SK-N-SH (cell line): Measurements from ENCODE around the gene LSMEM2. TPM values are rescaled to one million over a fixed set of nuclear protein-coding genes. Genes with fewer than 3 reads are reported as not detected.

ENCODE experiments used
- CTCF ChIA-PET: fragments of 300-600, 350-600 bp; formaldehyde crosslinking; extraction: SDS; loops from one replicate; lab custom pipeline; 2021; lab: Yijun Ruan, JAX
- POLR2A ChIA-PET: fragments of 350-600 bp; sonication (Branson Sonifier 250); formaldehyde crosslinking; extraction: SDS; loops from one replicate; lab custom pipeline; 2020; ENCODE audit warnings: antibody characterized with exemption, inconsistent platforms; lab: Yijun Ruan, JAX
- DNase-seq: peaks from one replicate; pipeline ENCODE4 v3.0.0; 2012
- H2AFZ ChIP-seq: fragments of 200-600 bp; sonication (generic); 2 replicates; pipeline ENCODE4 v1.8.1; 2016; ENCODE audit warnings: antibody characterized with exemption, mild to moderate bottlenecking, low read depth
- H3F3A ChIP-seq: fragments of 200-600 bp; sonication (generic); replicated peaks from 2 replicates; pipeline ENCODE3; 2016; ENCODE audit warnings: antibody characterized with exemption, mild to moderate bottlenecking; ENCODE audit not compliant: insufficient read depth
- H3K27ac ChIP-seq, 2 experiments: fragments of 200-500 bp in 1 of 2; fragments of 200-600 bp in 1 of 2; sonication (Bioruptor generic) in 1 of 2; sonication (generic), shearing (Covaris generic) in 1 of 2; 2 replicates each; pipeline versions ENCODE4 v1.5.1 to v1.6.1; 2014 to 2016; ENCODE audit warnings: low read depth in 2 of 2, inconsistent platforms in 1 of 2, low read length in 1 of 2, mild to moderate bottlenecking in 1 of 2, mixed read lengths in 1 of 2
- H3K27me3 ChIP-seq: fragments of 200-600 bp; sonication (generic), shearing (Covaris generic); 2 replicates; pipeline ENCODE4 v1.6.1; 2016; ENCODE audit warnings: mixed run types; ENCODE audit not compliant: insufficient read depth
- H3K36me3 ChIP-seq, 2 experiments: fragments of 200-500 bp in 1 of 2; fragments of 200-600 bp in 1 of 2; sonication (Bioruptor generic) in 1 of 2; sonication (generic) in 1 of 2; replicated peaks in 1 of 2; 2 replicates each; pipeline versions ENCODE3 to v1.5.1; 2014 to 2016; ENCODE audit warnings: low read length in 1 of 2, mild to moderate bottlenecking in 1 of 2; ENCODE audit not compliant: insufficient read depth in 2 of 2, control insufficient read depth in 1 of 2
- H3K4me1 ChIP-seq, 2 experiments: fragments of 200-500 bp in 1 of 2; fragments of 200-600 bp in 1 of 2; sonication (Bioruptor generic) in 1 of 2; sonication (generic), shearing (Covaris generic) in 1 of 2; 2 replicates each; pipeline versions ENCODE4 v1.5.1 to v1.6.1; 2014 to 2016; ENCODE audit warnings: low read depth in 1 of 2, low read length in 1 of 2, mixed run types in 1 of 2; ENCODE audit not compliant: insufficient read depth in 2 of 2, control insufficient read depth in 1 of 2
- H3K4me2 ChIP-seq: fragments of 200-600 bp; sonication (generic), shearing (Covaris generic); 2 replicates; pipeline ENCODE4 v1.6.1; 2017; ENCODE audit warnings: mixed run types
- H3K4me3 ChIP-seq, 2 experiments: fragments of 200-500 bp in 1 of 2; fragments of 200-600 bp in 1 of 2; sonication (Bioruptor generic) in 1 of 2; sonication (generic), shearing (Covaris generic) in 1 of 2; 2 replicates each; pipeline versions ENCODE4 v1.5.1 to v1.8.1; 2014 to 2016; ENCODE audit warnings: low read depth in 2 of 2, inconsistent platforms in 1 of 2, low read length in 1 of 2, mild to moderate bottlenecking in 1 of 2, mixed read lengths in 1 of 2, moderate library complexity in 1 of 2
- H3K79me2 ChIP-seq: fragments of 200-600 bp; sonication (generic); 2 replicates; pipeline ENCODE4 v1.8.1; 2017; ENCODE audit warnings: mild to moderate bottlenecking; ENCODE audit not compliant: insufficient read depth
- H3K9ac ChIP-seq: fragments of 200-600 bp; sonication (generic); 2 replicates; pipeline ENCODE4 v1.6.1; 2017; ENCODE audit warnings: mixed run types
- H3K9me2 ChIP-seq: fragments of 200-600 bp; sonication (generic); 2 replicates; pipeline ENCODE4 v1.6.1; 2017; ENCODE audit warnings: mixed run types
- H3K9me3 ChIP-seq: fragments of 200-600 bp; sonication (generic); 2 replicates; pipeline ENCODE4 v1.6.1; 2017; ENCODE audit warnings: mixed run types, mild to moderate bottlenecking, moderate library complexity
- H4K20me1 ChIP-seq: fragments of 200-600 bp; sonication (generic); 2 replicates; pipeline ENCODE4 v1.6.1; 2017; ENCODE audit warnings: mild to moderate bottlenecking, mixed run types; ENCODE audit not compliant: insufficient read depth
- CTCF ChIP-seq: fragments of 200-600 bp; sonication (generic); IDR thresholded peaks from 2 replicates; pipeline ENCODE4 v1.6.1; 2017; ENCODE audit warnings: antibody characterized with exemption, mild to moderate bottlenecking, moderate library complexity
- ELF1 ChIP-seq: IDR thresholded peaks from 2 replicates; pipeline ENCODE4 v1.4.0; 2012
- FOXM1 ChIP-seq: IDR thresholded peaks from 2 replicates; pipeline ENCODE4 v1.4.0; 2012; ENCODE audit warnings: low read depth, mild to moderate bottlenecking
- JUND ChIP-seq: IDR thresholded peaks from 2 replicates; pipeline ENCODE4 v1.4.0; 2012
- NRF1 ChIP-seq: IDR thresholded peaks from 2 replicates; pipeline ENCODE4 v1.6.1; 2012; ENCODE audit warnings: low read depth, mild to moderate bottlenecking, low read length
- POLR2AphosphoS5 ChIP-seq: IDR thresholded peaks from 2 replicates; pipeline ENCODE4 v1.6.1; 2012; ENCODE audit warnings: low read depth, low read length
- RXRA ChIP-seq: IDR thresholded peaks from 2 replicates; pipeline ENCODE4 v1.4.0; 2012; ENCODE audit warnings: low read depth, mild to moderate bottlenecking, borderline replicate concordance
- SIN3A ChIP-seq: IDR thresholded peaks from 2 replicates; pipeline ENCODE4 v1.6.1; 2012; ENCODE audit warnings: low read depth, mild to moderate bottlenecking, low read length, moderate library complexity, borderline replicate concordance
- SMC3 ChIP-seq: IDR thresholded peaks from 2 replicates; pipeline ENCODE4 v1.6.1; 2012; ENCODE audit warnings: low read depth, low read length, improper control_type of control experiment
- TEAD4 ChIP-seq: IDR thresholded peaks from 2 replicates; pipeline ENCODE4 v1.4.0; 2012; ENCODE audit warnings: mild to moderate bottlenecking, borderline replicate concordance; ENCODE audit not compliant: insufficient read depth
- USF1 ChIP-seq: IDR thresholded peaks from 2 replicates; pipeline ENCODE4 v1.4.0; 2012; ENCODE audit warnings: low read depth, borderline replicate concordance
- WGBS: methylation state at CpG from one replicate; pipeline ENCODE4 v1.1.6; 2017; ENCODE audit warnings: low lambda C conversion rate; 5-methylcytosine and 5-hydroxymethylcytosine counted together
- polyA plus RNA-seq, 3 experiments: library from polyadenylated mRNA; depleted of rRNA; stranded (reverse); fragments of >200 nt; gene quantifications; 2 replicates each; pipeline ENCODE4 v1.2.3, GENCODE V29; 2012

LSMEM2 gene
- polyA plus RNA-seq, 1 of the 3 experiments (the other 2 are of a cell fraction), result 0.03 TPM

GRCh38 chr3:50326182-50326541, 47.3 kb downstream of the LSMEM2 start:
- Histone ChIP-seq H3K4me1 (peaks cover 0 to 25% of the 10 kb centered on the region in 2 experiments; a peak in 2 of 4 replicates), H3K79me2 (peaks cover 29% of the 10 kb centered on the region), H3K4me3 (no peak overlapping the region), H3K9me2 (no peaks in the 10 kb centered on the region), H3K4me2 (no peak overlapping the region), H3K36me3 (peaks cover 4 to 36% of the 10 kb centered on the region in 2 experiments), H2AFZ (no peak overlapping the region), H3K27me3 (no peaks in the 10 kb centered on the region), H3F3A (peaks cover 36% of the 10 kb centered on the region), H3K9ac (no peak overlapping the region), H4K20me1 (no peaks in the 10 kb centered on the region), H3K9me3 (no peaks in the 10 kb centered on the region), H3K27ac (no peak overlapping the region)
- no peak for TF ChIP-seq USF1
- no peak for TF ChIP-seq ELF1
- TF ChIP-seq SIN3A, result no peak
- no peak for TF ChIP-seq NRF1
- TF ChIP-seq POLR2AphosphoS5, result no peak
- ChIA-PET POLR2A (no interaction called here), CTCF (interaction anchor here (1.5 kb wide), 1 partner anchor 9 kb away, joined by 4 read pairs; no protein-coding TSS in a partner anchor)
- 92% methylated on average over 8 of the region's 8 CpGs for WGBS
- DNase-seq, result no peak

- no peaks in the 10 kb centered on the region for H4K20me1 ChIP-seq
- 20% methylated on average over 2 of the region's 4 CpGs for WGBS
- CTCF ChIA-PET, result interaction anchor here (1.1 to 2.3 kb wide), 7 partner anchors 9 to 135 kb away, joined by 3 to 10 read pairs (median 7); partner anchors contain the start of gene HYAL1
- peaks cover 10 to 45% of the 10 kb centered on the region in 2 experiments for H3K36me3 ChIP-seq
- peaks cover 0 to 21% of the 10 kb centered on the region in 2 experiments; a peak in 2 of 4 replicates for H3K4me1 ChIP-seq
- peaks cover 37% of the 10 kb centered on the region for H3F3A ChIP-seq
- H3K27me3 ChIP-seq, result no peaks in the 10 kb centered on the region
- POLR2A ChIA-PET, result interaction anchor here (1.2 to 2.5 kb wide), 2 partner anchors 11 to 28 kb away, joined by 5 to 38 read pairs; partner anchors contain the start of genes HYAL3 and NAA80
- H3K9ac ChIP-seq, result peak overlapping the region; percentile 77
- H3K27ac ChIP-seq, result no peak overlapping the region
- no peak overlapping the region for H2AFZ ChIP-seq
- peak overlapping the region; percentile 88 to 97 for H3K4me3 ChIP-seq
- peak overlapping the region; percentile 87 for H3K4me2 ChIP-seq
- H3K9me3 ChIP-seq, result no peaks in the 10 kb centered on the region
- H3K79me2 ChIP-seq, result peaks cover 39% of the 10 kb centered on the region
- TF ChIP-seq JUND (no peak), FOXM1 (no peak), CTCF (no peak), RXRA (no peak), SMC3 (no peak), POLR2AphosphoS5 (no peak), TEAD4 (no peak)
- H3K9me2 ChIP-seq, result no peaks in the 10 kb centered on the region
- DNase-seq, result no peak
These were observed 48.2 kb downstream of the LSMEM2 start for GRCh38 chr3:50327129-50327528.
